GM08714 (cell line): ENCODE results near the gene DCLK1.
"Not testable (repeated sequence)": the region's sequence is repeated elsewhere in the genome, so short reads cannot be mapped to it uniquely, and the experiment has no call there.

ENCODE experiments used
- H3K4me3 ChIP-seq: fragments of 200-500 bp; sonication (Bioruptor generic); 2 replicates; pipeline ENCODE4 v1.5.1; 2014; ENCODE audit warnings: mild to moderate bottlenecking, low read length, inconsistent platforms
- ZNF274 ChIP-seq: IDR thresholded peaks from 2 replicates; pipeline ENCODE4 v1.6.1; 2012; ENCODE audit warnings: mild to moderate bottlenecking, low read depth, low read length

The DCLK1 gene

GRCh38 chr13:35979361-35979951 is 151.7 kb downstream of the DCLK1 start:
- TF ChIP-seq ZNF274 = no peak
- H3K4me3 ChIP-seq = no peak overlapping the region

- TF ChIP-seq ZNF274 = no peak
- no peak overlapping the region for H3K4me3 ChIP-seq
These were observed 152.4 kb downstream of the DCLK1 start for GRCh38 chr13:35978607-35979316.

- no peak overlapping the region for H3K4me3 ChIP-seq
- TF ChIP-seq ZNF274 = no peak
These were observed 154.1 kb downstream of the DCLK1 start for GRCh38 chr13:35977060-35977459.

- TF ChIP-seq ZNF274 = no peak
These were observed 155.1 kb downstream of the DCLK1 start for GRCh38 chr13:35976126-35976525.

GRCh38 chr13:35966951-35967350 is 164.2 kb downstream of the DCLK1 start:
- not testable (repeated sequence) for H3K4me3 ChIP-seq

More at GRCh38 chr13:35976126-35976525, 155.1 kb downstream of the DCLK1 start:
- no peak overlapping the region for H3K4me3 ChIP-seq

- no peak overlapping the region for H3K4me3 ChIP-seq
- no peak for TF ChIP-seq ZNF274
These were observed 165.2 kb downstream of the DCLK1 start for GRCh38 chr13:35966024-35966423.

GRCh38 chr13:35965226-35965927 is 165.8 kb downstream of the DCLK1 start:
- no peak overlapping the region for H3K4me3 ChIP-seq
- TF ChIP-seq ZNF274 = no peak

- no peak for TF ChIP-seq ZNF274
- H3K4me3 ChIP-seq = no peak overlapping the region
These were observed 166.4 kb downstream of the DCLK1 start for GRCh38 chr13:35964863-35965180.

- H3K4me3 ChIP-seq = no peak overlapping the region
- TF ChIP-seq ZNF274 = no peak
These were observed 166.9 kb downstream of the DCLK1 start for GRCh38 chr13:35964011-35964862.

GRCh38 chr13:35961461-35962220 is 169.5 kb downstream of the DCLK1 start:
- TF ChIP-seq ZNF274 = no peak
- H3K4me3 ChIP-seq = no peak overlapping the region

GRCh38 chr13:35961002-35961401 is 170.2 kb downstream of the DCLK1 start:
- no peak for TF ChIP-seq ZNF274
- no peak overlapping the region for H3K4me3 ChIP-seq

GRCh38 chr13:35957996-35958395 is 173.2 kb downstream of the DCLK1 start:
- no peak for TF ChIP-seq ZNF274

GRCh38 chr13:35957241-35957731 is 173.9 kb downstream of the DCLK1 start:
- H3K4me3 ChIP-seq = no peak overlapping the region
- TF ChIP-seq ZNF274 = no peak

More at GRCh38 chr13:35957996-35958395, 173.2 kb downstream of the DCLK1 start:
- H3K4me3 ChIP-seq = no peak overlapping the region
